Large intestine (tissue), 12 donors: ENCODE data around the gene LMOD3. TPM values are rescaled to one million over a fixed set of nuclear protein-coding genes. Genes with fewer than 3 reads are reported as not detected.
A peak's percentile ranks its signal among the peaks of the same experiment; 100 is the strongest.

Experiments
- DNase-seq, 2 donors: peaks; one replicate each; pipeline versions ENCODE4 v3.0.0 to v3.0.0-alpha.2; 2013
- H3K27ac ChIP-seq: one replicate; pipeline ENCODE4 v1.5.1; 2013; ENCODE audit warnings: low read length
- H3K27me3 ChIP-seq: 2 replicates; pipeline ENCODE4 v1.6.1; 2013; ENCODE audit warnings: low read length; ENCODE audit not compliant: control insufficient read depth, insufficient read depth
- H3K36me3 ChIP-seq: 2 replicates; pipeline ENCODE4 v1.6.1; 2013; ENCODE audit warnings: low read length; ENCODE audit not compliant: control insufficient read depth, insufficient read depth
- H3K4me1 ChIP-seq: one replicate; pipeline ENCODE4 v1.6.1; 2013; ENCODE audit warnings: low read length; ENCODE audit not compliant: control insufficient read depth, insufficient read depth
- H3K4me3 ChIP-seq: one replicate; pipeline ENCODE4 v1.5.1; 2013; ENCODE audit warnings: low read length
- H3K9me3 ChIP-seq: one replicate; pipeline ENCODE4 v1.6.1; 2013; ENCODE audit warnings: mild to moderate bottlenecking, low read depth, low read length, moderate library complexity; ENCODE audit not compliant: control insufficient read depth
- WGBS: methylation state at CpG from one replicate; pipeline ENCODE4 v1.1.5; 2013; ENCODE audit warnings: low lambda C conversion rate; ENCODE audit not compliant: insufficient coverage; 5-methylcytosine and 5-hydroxymethylcytosine counted together
- long read RNA-seq, 11 donors: transcript quantifications; one replicate each; lab custom pipeline, GENCODE V29; 2026
- polyA plus RNA-seq: library from polyadenylated mRNA; unstranded; fragments of 120-200 nt; gene quantifications from one replicate; pipeline ENCODE4 v1.2.1, GENCODE V29; 2013

The LMOD3 gene
- 0.18 TPM for polyA plus RNA-seq
- long read RNA-seq, donor 1: 0 reads
- long read RNA-seq, donor 2: 0 reads
- long read RNA-seq, donor 3: 0 reads
- long read RNA-seq, donor 4: 0 reads
- long read RNA-seq, donor 5: 0 reads
- long read RNA-seq, donor 6: 0 reads
- long read RNA-seq, donor 7, full-length matches to known transcripts: 1 of 1 reads
- long read RNA-seq, donor 7, partial matches to known transcripts: 0 of 1 reads
- long read RNA-seq, donor 7, other reads (novel, unspliced or antisense): 0 of 1 reads
- long read RNA-seq, donor 8: 0 reads
- long read RNA-seq, donor 9: 0 reads
- long read RNA-seq, donor 10: 0 reads
- long read RNA-seq, donor 11: 0 reads

- Histone ChIP-seq H3K4me1 (no peaks in the 10 kb centered on the region), H3K36me3 (no peaks in the 10 kb centered on the region), H3K9me3 (no peaks in the 10 kb centered on the region), H3K27me3 (no peaks in the 10 kb centered on the region), H3K4me3 (no peak within 1 kb of the TSS), H3K27ac (no peak within 1 kb of the TSS)
- no peak for DNase-seq
- WGBS: no CpG with 5 or more reads among the region's 3 CpGs
Measured at GRCh38 chr3:69122403-69122802, at the start of gene LMOD3. Gene LMOD3, minus strand, starts transcription at chr3:69122595. Its CDS starts 209 bp downstream, at chr3:69122386.

- Histone ChIP-seq H3K36me3 (peaks cover 12% of the 10 kb centered on the region), H3K9me3 (no peaks in the 10 kb centered on the region), H3K4me3 (no peak overlapping the region), H3K27ac (no peak overlapping the region), H3K4me1 (peaks cover 5% of the 10 kb centered on the region), H3K27me3 (no peaks in the 10 kb centered on the region)
- DNase-seq: peak in 1 of 2 donors; percentile 10
- 0% methylated on average over 1 of the region's 1 CpG for WGBS
Measured at GRCh38 chr3:69172058-69172457, 49.7 kb upstream of the LMOD3 start.

DNA sequence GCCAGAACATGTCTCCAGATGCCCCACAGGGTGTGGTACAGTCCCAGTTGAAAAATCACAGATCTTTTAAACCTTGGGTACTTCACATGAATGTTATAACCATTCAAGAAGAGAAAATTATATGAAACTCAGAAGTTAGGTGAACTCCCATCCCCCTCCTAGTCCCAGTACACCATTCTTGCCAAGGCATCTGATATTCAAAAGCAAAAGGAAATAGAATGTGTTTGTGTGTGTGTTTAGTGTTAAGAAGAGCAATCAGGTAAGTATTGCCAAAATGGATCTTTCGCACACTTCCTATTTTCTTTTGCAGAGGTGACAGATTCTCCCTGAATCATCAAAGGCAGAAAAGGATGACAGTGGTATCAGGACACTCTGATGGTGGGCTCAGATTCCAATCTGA, 44.1 kb upstream of the LMOD3 start:
- peaks cover 3% of the 10 kb centered on the region for H3K36me3 ChIP-seq
- H3K27ac ChIP-seq: no peak overlapping the region
- no peak overlapping the region for H3K4me3 ChIP-seq
- H3K27me3 ChIP-seq: no peaks in the 10 kb centered on the region
- no peak for DNase-seq
- H3K4me1 ChIP-seq: no peaks in the 10 kb centered on the region
- WGBS: no CpG with 5 or more reads among the region's 1 CpG
- H3K9me3 ChIP-seq: no peaks in the 10 kb centered on the region

- Histone ChIP-seq H3K4me1 (no peaks in the 10 kb centered on the region), H3K4me3 (no peak overlapping the region), H3K27me3 (no peaks in the 10 kb centered on the region), H3K27ac (no peak overlapping the region), H3K9me3 (no peaks in the 10 kb centered on the region), H3K36me3 (no peaks in the 10 kb centered on the region)
- no peak for DNase-seq
- WGBS: no CpG with 5 or more reads among the region's 4 CpGs
Measured at GRCh38 chr3:69165744-69166143, 43.3 kb upstream of the LMOD3 start.

GRCh38 chr3:69164296-69164695, 41.9 kb upstream of the LMOD3 start:
- Histone ChIP-seq H3K4me3 (no peak overlapping the region), H3K36me3 (no peaks in the 10 kb centered on the region), H3K9me3 (no peaks in the 10 kb centered on the region), H3K27me3 (no peaks in the 10 kb centered on the region), H3K27ac (no peak overlapping the region), H3K4me1 (no peaks in the 10 kb centered on the region)
- DNase-seq: no peak

GRCh38 chr3:69162308-69162980, 40.0 kb upstream of the LMOD3 start:
- H3K9me3 ChIP-seq: no peaks in the 10 kb centered on the region
- no peaks in the 10 kb centered on the region for H3K4me1 ChIP-seq
- H3K27ac ChIP-seq: no peak overlapping the region
- no peaks in the 10 kb centered on the region for H3K36me3 ChIP-seq
- no peak for DNase-seq
- no CpG with 5 or more reads among the region's 2 CpGs for WGBS
- no peaks in the 10 kb centered on the region for H3K27me3 ChIP-seq
- no peak overlapping the region for H3K4me3 ChIP-seq

- 0% methylated on average over 1 of the region's 5 CpGs for WGBS
- H3K9me3 ChIP-seq: no peaks in the 10 kb centered on the region
- no peaks in the 10 kb centered on the region for H3K27me3 ChIP-seq
- H3K36me3 ChIP-seq: no peaks in the 10 kb centered on the region
- peak; percentile 12 to 32 for DNase-seq
- H3K4me3 ChIP-seq: no peak overlapping the region
- H3K4me1 ChIP-seq: no peaks in the 10 kb centered on the region
- H3K27ac ChIP-seq: no peak overlapping the region
Measured at GRCh38 chr3:69161587-69162307, 39.4 kb upstream of the LMOD3 start.

DNA sequence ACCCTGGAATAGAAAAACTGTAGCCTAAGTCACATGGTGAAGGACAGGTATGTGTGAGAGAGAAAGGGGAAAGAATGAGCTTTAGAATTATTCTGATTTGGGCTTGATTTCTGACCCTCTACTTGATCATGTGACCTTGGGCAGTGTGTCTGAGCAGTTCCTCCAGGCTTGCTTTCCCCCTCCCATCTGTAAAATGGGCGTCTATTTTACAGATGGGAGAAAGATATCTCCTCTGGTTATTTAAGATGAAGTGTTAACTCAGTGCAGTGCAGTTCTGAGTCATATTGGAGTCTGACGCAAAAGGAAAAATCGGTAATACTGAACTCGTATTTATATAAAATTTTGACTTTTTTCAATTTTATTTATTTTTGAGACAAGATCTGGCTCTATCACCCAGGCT, 38.1 kb upstream of the LMOD3 start:
- H3K4me3 ChIP-seq: no peak overlapping the region
- H3K27me3 ChIP-seq: no peaks in the 10 kb centered on the region
- H3K27ac ChIP-seq: no peak overlapping the region
- DNase-seq: no peak
- no peaks in the 10 kb centered on the region for H3K36me3 ChIP-seq
- H3K4me1 ChIP-seq: no peaks in the 10 kb centered on the region
- WGBS: 80% methylated on average over 2 of the region's 4 CpGs
- H3K9me3 ChIP-seq: no peaks in the 10 kb centered on the region

- no peaks in the 10 kb centered on the region for H3K4me1 ChIP-seq
- no peaks in the 10 kb centered on the region for H3K9me3 ChIP-seq
- no peaks in the 10 kb centered on the region for H3K27me3 ChIP-seq
- no peak for DNase-seq
- H3K4me3 ChIP-seq: no peak overlapping the region
- H3K27ac ChIP-seq: no peak overlapping the region
- 83% methylated on average over 2 of the region's 2 CpGs for WGBS
- H3K36me3 ChIP-seq: no peaks in the 10 kb centered on the region
Measured at GRCh38 chr3:69160107-69160506, 37.7 kb upstream of the LMOD3 start.

DNA sequence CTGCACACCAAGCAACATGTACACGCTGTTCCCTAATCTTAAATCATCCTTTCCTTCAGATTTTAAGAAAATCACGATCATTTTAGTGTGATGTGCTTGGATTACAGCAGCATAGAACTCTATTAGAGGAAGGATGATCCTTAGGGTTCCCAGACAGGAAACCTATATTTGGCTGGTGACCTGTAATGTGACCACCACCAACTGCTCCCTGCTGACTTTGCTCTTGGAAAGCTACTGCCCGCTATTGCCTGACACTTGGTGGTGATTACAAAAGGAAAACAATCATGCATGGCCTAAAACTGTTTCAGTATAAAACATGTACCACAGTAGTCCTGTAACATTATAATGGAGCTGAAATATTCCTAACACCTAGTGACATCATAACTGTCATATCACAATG, 27.2 kb upstream of the LMOD3 start:
- Histone ChIP-seq H3K27me3 (no peaks in the 10 kb centered on the region), H3K36me3 (no peaks in the 10 kb centered on the region), H3K9me3 (no peaks in the 10 kb centered on the region), H3K4me1 (no peaks in the 10 kb centered on the region), H3K4me3 (no peak overlapping the region), H3K27ac (no peak overlapping the region)
- no CpG with 5 or more reads among the region's 3 CpGs for WGBS
- no peak for DNase-seq
